ENCODE results near the gene ELP5.
A peak's percentile ranks its signal among the peaks of the same experiment; 100 is the strongest.

The ELP5 gene

GRCh38 chr17:7252176-7253043 lies at the start of gene ELP5:
ELP5 (plus strand) TSS chr17:7252215; CDS start chr17:7252551, 336 bp downstream.
- peak; percentile 95 for DNase-seq

GRCh38 chr17:7203391-7203790 lies 48.6 kb upstream of the ELP5 start:
- DNase-seq = no peak

GRCh38 chr17:7204336-7204735 lies 47.7 kb upstream of the ELP5 start:
- DNase-seq = no peak

GRCh38 chr17:7204828-7205461 lies 47.1 kb upstream of the ELP5 start:
- peak; percentile 97 for DNase-seq

GRCh38 chr17:7205561-7205960 lies 46.5 kb upstream of the ELP5 start:
- no peak for DNase-seq

GRCh38 chr17:7207120-7208001 lies 44.7 kb upstream of the ELP5 start:
- DNase-seq = no peak

- no peak for DNase-seq
Observed at GRCh38 chr17:7208027-7208571, 43.9 kb upstream of the ELP5 start.

GRCh38 chr17:7208754-7209460 lies 43.1 kb upstream of the ELP5 start:
- no peak for DNase-seq

GRCh38 chr17:7211491-7212273 lies 40.3 kb upstream of the ELP5 start:
- DNase-seq = no peak

GRCh38 chr17:7213895-7214299 lies 38.1 kb upstream of the ELP5 start:
- DNase-seq = peak; percentile 90

- peak; percentile 99 for DNase-seq
Observed at GRCh38 chr17:7214300-7215135, 37.5 kb upstream of the ELP5 start.

- no peak for DNase-seq
Observed at GRCh38 chr17:7215136-7215638, 36.8 kb upstream of the ELP5 start.

- no peak for DNase-seq
Observed at GRCh38 chr17:7215652-7216180, 36.3 kb upstream of the ELP5 start.

GRCh38 chr17:7216242-7217112 lies 35.5 kb upstream of the ELP5 start:
- no peak for DNase-seq

- no peak for DNase-seq
Observed at GRCh38 chr17:7217113-7217987, 34.7 kb upstream of the ELP5 start.

GRCh38 chr17:7218166-7218565 lies 33.8 kb upstream of the ELP5 start:
- no peak for DNase-seq

- DNase-seq = no peak
Observed at GRCh38 chr17:7218758-7219157, 33.3 kb upstream of the ELP5 start.

GRCh38 chr17:7219229-7219811 lies 32.7 kb upstream of the ELP5 start:
- DNase-seq = no peak

Measured in SHP77 treated with DMSO at 0.1 percent for 48 hours (cell line).